KBM-7 (cell line): ENCODE results near the gene FXYD1.
"Not testable (repeated sequence)": the region's sequence is repeated elsewhere in the genome, so short reads cannot be mapped to it uniquely, and the experiment has no call there.

Experiments
- DNase-seq: peaks from one replicate; pipeline ENCODE4 v3.0.0-alpha.2; 2015
- in situ Hi-C: fragments of 300-500 bp; cut with MboI; formaldehyde crosslinking; loops from 2 replicates; pipeline ENCODE4 v1.14.3; 2020; ENCODE audit warnings: low sequenced_read_pairs, low pct_unique_long_range_greater_than_20kb, mixed read lengths

The FXYD1 gene

DNA sequence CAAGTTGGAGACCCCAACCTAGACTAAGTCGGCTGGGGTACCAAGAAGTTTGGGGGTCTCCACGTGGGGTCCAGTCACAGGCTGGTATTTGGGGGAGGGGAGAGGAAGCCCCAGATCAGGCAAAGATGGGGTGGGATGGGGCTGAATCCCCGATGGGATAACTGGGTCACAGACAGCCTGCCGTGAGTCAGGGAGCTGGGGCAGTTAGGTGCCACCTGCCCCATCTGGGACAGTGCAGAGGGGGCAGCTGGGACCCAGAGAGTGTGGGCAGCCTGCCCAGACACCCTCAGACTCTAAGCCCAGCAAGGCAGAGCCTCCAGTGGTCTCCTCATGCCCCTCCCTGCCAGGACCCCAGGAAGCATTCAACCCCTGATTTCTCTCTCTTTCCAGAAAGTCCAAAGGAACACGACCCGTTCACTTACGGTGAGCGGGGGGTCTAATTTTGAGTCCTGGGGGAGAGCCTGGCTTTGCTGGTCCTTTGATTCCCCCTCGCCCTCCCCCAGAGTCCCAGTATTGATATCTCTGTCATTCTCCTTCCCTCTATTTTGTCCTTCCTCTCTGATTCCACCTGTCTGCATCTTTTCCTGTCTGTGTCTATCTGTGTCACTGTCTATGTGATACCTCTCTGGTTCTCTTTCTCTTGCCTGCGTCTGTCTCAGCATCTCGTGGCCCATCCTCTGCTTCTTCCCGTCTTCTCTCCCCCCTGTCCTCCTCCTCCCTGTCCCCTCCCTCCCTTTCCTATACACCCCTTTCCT, 1.8 kb downstream of the FXYD1 start:
- DNase-seq = no peak
- in situ Hi-C loops = no loop called here

DNA sequence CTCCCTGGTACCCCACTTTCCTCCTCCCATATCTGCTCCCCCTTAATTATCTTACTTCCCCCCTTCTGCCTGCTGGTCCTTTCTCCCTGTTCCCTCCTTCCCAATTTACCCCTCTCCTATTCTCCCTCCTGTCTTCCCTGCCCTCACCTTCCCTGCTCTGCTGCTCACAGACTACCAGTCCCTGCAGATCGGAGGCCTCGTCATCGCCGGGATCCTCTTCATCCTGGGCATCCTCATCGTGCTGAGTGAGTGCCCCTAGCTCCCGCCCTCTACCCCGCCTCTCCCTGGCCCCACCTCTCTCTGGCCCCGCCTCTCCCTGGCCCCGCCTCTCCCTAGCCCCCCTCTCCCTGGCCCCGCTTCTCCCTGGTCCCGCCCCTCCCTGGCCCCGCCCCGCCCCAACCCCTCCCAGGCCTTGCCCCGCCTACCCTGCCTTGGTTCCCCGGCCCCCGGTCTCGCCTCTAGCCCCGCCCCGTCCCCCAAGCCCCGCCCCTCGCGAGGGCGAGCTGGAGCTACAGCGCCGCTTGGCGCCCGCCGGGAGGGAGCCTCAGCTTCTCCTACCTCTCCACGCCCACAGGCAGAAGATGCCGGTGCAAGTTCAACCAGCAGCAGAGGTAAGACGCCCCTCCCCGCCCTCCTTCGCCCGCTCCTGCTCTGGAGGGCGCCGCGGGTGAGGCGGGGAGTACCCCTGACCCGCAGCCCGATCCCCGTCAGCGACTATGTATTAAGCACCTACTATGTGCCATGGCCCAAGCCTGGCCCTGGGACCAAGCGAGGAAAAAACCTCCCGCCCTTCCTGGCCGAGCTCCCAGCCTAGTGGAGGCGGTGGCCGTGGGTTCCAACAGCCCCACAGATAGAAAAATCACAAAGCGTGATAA, 2.6 kb downstream of the FXYD1 start:
- in situ Hi-C loops = no loop called here
- peak; percentile 56 for DNase-seq

DNA sequence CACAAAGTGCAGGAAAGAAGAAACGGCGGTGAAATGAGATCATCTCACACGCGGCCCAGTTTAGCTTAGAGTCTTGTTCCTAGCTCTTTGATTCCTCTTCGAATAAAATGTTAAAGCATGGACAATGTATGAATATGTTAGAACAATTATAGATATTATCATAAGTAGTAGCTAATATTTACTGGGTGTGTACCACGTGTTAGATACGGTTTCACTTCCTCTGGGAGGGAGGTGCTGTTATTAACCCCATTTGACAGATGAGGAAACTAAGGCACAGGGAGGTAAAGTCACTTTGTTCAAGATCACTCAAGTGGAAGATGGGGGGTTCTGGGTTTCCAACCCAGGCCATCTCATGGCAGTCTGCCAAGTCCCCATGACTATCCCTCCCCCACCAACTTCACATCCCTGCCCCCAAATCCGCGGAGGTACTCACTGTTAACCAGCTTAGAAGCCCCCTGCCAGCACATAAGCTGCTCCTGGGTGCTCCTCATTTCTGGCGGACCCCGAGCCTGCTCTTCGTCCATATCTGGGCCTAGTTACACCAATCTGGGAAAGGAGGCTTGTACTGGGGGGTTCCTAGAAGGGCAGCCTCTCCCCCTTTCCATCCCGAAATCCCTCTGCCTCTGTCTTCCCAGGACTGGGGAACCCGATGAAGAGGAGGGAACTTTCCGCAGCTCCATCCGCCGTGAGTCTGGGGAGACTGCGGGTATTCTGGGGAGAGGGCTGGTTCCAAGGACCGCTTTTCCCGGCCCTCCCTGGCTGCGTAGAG, 3.4 kb downstream of the FXYD1 start:
- DNase-seq = no peak
- in situ Hi-C loops = no loop called here

DNA sequence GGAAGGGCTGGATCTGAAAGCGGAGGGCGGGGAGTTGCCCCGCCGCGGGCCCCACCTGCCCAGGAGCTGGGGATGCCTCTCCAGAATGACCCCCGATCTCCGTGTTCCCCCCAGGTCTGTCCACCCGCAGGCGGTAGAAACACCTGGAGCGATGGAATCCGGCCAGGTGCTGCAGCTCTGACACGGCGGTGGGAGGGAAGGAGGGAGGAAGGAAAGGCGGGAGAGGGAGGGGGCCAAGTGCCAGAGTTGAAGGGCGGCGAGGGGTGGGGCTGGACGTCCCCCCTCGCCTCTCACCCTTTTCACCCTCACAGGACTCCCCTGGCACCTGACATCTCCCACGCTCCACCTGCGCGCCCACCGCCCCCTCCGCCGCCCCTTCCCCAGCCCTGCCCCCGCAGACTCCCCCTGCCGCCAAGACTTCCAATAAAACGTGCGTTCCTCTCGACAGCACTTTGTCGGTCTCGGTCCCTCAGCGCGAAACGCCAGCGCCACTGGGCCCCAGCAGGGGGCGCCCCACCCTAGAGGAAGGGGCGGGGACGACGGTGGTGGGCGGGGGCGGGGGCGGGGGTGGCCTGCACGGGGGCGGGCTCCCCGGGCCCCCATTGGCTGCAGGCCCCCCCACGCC, 4.1 kb downstream of the FXYD1 start:
- in situ Hi-C loops = no loop called here
- DNase-seq = peak; percentile 53

DNA sequence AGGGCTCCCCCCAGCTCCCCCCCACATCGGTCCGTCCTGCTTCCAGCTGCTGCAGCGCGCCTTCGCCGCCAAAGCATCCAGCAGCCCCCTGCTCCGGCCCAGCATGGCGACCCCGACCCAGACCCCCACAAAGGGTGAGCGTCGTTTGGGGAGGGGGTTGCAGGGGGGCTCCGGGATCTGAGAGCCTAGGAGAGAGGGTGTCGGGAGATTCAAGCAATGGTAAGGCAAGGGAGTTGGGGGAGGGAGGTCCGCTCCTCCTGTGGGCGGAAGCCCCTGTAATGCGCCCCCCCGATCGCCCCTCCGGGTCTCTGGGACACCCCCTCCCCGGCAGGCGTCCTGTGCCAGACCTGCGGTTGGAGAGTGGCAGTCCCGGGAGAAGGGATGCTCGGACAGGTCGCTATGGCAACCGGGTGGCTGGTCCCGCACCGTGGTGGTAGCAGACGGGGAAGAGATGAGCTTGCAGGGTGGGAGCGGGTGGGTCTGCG, 4.6 kb downstream of the FXYD1 start, which contains the start of gene FXYD7:
TSS of gene FXYD7 (plus strand) at position 25 of the 485 bp plus-strand sequence. CDS start at position 104, 79 bp downstream.
- in situ Hi-C loops = no loop called here

DNA sequence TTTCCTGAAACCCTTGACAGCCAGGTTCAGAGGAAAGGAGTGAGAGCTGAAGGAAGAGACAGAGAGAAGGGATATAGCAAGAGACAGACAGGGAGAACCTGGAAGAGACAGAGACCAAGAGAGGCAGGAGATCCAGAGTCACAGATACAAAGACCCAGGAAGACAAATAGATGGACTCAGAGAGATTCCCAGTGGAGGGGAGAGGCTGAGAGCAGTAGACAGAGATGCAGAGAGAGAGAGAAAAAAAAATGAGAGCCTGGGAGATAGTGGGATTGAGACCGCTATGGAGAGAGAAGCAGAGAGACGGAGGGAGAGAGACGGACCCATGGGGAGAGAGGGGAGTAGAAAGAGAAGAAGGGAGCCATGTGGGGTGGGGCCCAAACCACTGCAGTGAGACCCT, 5.2 kb downstream of the FXYD1 start:
- no peak for DNase-seq
- in situ Hi-C loops = no loop called here

More for the DNA sequence above, 4.6 kb downstream of the FXYD1 start, which contains the start of gene FXYD7:
- no peak for DNase-seq

DNA sequence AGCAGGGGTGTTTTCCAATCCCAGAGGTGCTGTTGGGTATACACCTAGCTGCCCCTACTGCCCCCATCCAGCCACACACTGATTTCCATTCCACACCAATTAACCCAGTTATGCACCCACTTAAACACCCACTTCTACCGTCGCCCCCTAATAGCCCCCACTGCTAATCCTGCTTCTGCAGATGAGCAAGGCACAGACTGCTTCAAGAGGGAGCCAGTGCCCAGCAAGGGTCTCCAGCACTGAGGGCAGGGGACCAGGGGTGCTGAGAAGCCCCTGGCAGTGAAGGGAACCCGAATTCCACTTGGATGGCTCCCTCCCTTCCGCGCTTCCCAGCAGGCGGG, 5.6 kb downstream of the FXYD1 start:
- in situ Hi-C loops = no loop called here
- no peak for DNase-seq

DNA sequence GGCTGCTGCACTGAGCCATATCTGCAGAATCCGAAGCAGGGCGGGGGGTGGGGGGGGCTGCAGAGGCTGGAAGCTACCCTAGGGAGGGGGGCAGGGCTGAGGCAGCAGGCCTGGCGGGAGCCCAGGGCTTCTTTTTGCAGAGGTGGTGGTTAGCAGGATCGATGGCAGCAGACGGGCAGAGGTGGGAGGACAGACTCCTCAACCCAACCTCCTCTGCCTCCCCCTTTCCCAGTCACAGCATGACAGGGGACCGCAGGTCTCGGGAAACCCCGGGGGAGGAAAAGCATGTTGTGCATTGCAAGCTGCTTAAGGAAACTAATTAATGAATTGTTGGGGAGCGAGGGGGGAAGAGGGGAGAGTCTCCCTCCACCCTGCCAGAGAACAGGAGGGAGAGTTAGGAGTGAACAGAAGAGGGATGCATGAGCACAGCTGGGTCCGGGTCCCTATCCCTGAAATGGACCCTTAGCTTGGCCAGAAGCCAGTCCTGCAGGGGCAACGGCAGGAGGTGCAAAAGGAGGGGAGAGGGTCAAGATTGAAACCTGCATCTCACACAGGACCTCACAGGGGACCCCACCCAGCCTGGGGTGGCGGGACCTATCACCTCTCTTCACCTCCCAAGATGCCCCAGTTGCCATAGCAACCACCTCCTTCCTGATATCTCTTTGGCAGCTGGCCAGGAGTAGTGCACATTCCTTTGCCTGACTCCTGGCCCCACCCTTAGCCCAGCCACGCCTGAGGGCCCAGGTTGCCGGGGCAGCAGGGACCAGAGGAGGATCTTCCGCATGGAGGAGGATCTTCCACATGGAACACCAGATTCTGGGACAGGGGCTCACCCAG, 6.2 kb downstream of the FXYD1 start:
- in situ Hi-C loops = no loop called here
- peak; percentile 50 for DNase-seq

DNA sequence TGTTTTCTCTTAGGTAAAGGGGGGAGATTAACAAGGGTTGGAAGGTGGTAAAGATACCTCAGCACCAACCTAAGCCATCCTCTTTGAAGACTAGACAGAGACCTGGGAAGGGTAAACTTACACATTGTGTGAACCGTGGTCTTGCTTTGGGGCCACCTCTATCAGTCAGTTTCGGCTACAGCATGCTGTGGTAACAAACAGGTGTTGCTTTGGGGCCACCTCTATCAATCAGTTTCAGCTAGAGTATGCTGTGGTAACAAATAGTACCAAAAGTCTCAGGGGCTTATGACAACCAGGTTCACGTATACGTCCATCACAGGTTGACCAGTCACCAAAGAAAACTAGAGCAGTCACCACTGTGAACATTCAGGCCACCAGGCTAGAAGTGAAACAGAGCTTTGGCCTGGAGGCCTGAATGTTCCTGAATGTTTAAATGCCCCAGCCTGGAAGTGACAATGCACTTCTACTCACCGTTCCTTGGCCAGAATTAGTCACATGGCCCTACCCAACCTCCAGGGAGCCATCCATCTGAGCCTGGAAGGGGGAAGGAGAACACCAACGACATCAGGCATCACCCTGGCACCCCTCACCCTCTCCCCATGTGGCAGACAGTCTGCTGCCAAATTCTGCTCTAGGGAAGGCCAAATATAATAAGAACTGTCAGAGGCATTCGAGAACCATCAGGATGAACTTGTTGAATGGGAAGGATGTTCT, 8.3 kb downstream of the FXYD1 start:
- no peak for DNase-seq

DNA sequence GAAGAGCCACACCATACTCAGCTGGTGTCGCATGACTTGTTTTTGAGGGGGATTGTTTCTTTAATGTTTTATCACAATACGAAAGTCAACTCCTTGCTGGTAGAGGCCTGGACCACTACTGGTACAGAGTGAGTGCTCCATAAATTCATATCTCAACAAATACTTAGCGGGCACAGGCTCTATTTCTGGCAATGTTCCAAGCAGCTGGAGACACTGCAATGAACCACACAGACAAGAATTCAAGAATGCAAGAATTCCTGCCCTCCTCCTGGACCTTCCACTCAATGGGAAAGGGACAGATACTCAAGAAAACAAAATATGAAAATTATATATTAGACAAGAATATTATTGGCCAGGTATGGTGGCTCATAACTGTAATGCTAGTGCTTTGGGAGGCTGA, 10.8 kb downstream of the FXYD1 start:
- in situ Hi-C loops = no loop called here
- DNase-seq = no peak

More for the DNA sequence above, 8.3 kb downstream of the FXYD1 start:
- in situ Hi-C loops = no loop called here

DNA sequence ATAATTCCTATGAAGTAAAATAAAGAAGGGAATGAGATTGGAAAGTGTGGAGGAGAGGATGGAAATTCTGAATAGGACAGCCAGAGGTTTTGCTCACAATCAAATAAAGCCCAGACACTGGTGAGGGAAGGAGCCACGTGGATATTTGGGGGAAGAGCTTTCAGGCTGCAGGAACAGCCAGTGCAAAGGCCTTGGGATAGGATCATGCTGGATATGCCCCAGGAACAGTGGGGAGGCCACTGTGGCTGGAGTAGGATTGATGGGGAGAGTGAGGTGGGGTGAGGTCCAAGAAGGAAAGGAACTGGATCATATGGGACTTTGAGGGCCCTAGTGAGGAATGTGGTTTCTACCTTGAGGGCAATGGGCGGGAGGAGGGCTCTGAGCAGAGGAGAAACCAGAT, 11.8 kb downstream of the FXYD1 start:
- in situ Hi-C loops = no loop called here
- no peak for DNase-seq

DNA sequence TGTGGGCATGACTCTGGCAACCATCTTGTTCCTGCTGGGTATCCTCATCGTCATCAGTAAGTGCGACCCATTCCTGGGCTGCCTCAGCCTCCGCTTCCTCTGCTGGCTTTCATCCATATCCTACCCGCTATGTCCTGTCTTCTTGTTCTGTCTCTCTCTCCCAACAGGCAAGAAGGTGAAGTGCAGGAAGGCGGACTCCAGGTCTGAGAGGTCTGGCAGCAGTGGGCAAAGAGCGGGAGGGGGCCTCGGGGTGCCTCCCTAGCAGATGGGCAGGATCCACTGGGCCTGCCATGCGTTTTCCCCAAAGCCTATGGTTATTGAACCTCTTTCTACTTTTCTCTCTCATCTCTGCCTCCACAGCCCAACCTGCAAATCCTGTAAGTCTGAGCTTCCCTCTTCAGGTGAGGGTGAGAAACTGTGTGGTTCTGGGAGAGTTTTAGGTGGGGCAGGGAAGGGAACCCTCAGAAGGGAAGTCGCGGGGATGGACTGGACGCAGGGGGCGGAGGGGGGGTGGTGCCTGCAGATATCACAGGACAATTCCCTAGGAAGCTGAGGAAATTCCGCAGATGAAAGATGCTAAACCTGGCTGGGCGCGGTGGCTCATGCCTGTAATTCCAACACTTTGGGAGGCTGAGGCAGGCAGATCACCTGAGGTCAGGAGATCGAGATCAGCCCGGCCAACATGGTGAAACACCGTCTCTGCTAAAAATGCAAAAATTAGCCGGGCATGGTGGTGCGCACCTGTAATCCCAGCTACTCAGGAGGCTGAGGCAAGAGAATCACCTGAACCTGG, 12.8 kb downstream of the FXYD1 start:
- in situ Hi-C loops = no loop called here

DNA sequence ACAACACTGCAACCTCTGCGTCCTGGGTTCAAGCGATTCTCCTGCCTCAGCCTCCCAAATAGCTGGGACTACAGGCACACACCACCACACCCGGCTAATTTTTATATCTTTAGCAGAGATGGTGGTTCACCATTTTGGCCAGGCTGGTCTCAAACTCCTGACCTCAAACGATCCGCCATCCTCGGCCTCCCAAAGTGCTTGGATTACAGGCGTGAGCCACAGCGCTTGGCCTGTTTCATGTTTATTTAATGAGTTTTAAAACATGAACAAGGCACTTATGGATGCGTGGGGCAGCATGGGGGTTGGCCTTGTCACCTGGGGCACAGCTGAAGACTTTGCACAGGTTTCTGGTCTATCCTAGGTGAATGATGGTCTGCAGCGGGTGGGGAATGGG, 14.5 kb downstream of the FXYD1 start:
- in situ Hi-C loops, DNase-seq: not testable (repeated sequence)

More for the DNA sequence above, 12.8 kb downstream of the FXYD1 start:
- no peak for DNase-seq

DNA sequence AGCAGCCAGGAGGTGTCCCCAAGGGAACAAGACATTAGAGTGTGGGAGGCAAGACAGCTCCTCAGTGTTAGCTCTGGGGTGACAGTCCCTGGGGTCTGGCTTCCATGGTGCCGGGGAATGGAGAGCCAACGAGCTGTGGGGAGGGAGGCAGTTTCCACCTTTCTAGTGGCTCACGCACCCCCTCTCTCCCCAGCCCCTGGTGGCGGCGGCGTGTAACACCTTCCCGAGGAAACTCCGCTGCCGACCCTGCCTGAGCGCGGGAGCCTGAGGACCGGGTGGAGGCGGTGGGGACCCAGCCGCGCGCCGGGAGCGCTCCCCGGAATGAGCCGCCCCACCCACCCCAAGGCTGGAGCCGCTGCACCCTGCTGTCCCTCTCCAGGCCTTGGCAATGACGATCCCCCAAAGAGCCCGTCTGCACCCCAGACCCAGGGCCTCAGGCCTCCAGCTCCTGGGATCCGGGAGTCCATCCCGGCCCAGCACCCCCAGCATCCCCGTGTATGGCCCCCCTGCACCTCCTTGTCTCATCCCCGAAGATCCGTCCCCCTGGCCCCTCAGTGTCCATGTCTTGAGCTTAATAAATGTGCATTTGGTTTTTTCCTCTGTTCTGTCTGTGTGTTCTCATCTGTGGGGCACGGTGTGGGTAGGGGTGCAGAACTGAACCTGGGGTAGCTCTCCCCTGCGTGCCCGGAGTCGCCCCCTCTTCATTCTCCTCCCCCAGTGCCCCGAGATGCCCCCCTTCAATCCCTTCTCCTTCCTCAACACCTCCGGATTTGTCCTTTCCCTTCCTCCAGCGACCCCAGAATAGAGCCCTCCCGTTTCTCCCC, 15.3 kb downstream of the FXYD1 start:
- in situ Hi-C loops = no loop called here
- DNase-seq = peak; percentile 64

DNA sequence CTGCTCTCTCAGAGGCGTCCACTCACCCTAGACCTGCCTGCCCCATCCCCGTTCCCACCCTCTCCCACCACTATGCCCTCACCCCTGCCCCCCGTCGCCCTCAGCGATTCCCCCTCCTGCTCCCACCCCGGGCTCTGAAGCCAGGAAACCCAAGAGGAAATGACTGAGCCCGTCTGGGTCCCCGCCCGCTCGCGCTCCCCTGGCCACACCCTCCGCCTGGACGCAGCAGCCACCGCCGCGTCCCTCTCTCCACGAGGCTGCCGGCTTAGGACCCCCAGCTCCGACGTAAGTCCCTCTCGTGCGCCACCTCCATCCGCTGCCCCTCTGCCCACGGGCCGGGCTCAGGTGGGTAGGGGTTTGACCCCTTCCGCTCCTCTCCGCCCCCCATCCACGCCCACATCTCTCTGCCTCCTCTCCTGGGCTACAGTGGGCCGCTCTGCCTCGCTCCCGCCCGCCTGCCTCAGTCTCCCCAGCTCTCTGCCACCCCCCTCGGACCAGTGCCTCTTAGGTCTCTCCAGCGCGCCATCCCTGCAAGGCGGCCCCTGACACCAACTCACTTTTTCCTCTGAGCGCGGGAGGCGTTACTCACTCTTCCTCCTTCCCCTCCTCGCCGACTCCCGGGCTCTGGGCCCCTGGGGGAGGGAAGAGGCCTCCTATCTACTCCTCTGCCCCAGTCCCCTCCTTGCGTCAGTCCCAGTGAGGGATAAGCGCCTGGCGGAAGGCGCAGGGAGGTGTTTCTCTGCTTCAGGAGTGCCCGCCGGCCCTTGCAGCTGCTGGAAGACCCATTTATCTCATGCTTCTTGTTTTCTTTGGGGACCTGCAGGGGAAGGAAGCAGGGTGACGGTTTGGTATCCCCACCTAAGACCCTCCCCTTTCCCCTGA, 16.1 kb downstream of the FXYD1 start, which contains the start of gene FXYD5:
TSS of gene FXYD5 (plus strand) at position 211 of the 882 bp plus-strand sequence. CDS start 816 bp downstream, outside the sequence.
- in situ Hi-C loops = no loop called here
- DNase-seq = peak; percentile 84
